GM15510 (cell line): Measurements from ENCODE around the gene IL7R.

Experiments
- POLR2A ChIP-seq: IDR thresholded peaks from 3 replicates; pipeline ENCODE4 v1.6.1; 2011; ENCODE audit warnings: borderline replicate concordance; ENCODE audit not compliant: insufficient read length; ENCODE audit errors: extremely low read depth

The IL7R gene

DNA sequence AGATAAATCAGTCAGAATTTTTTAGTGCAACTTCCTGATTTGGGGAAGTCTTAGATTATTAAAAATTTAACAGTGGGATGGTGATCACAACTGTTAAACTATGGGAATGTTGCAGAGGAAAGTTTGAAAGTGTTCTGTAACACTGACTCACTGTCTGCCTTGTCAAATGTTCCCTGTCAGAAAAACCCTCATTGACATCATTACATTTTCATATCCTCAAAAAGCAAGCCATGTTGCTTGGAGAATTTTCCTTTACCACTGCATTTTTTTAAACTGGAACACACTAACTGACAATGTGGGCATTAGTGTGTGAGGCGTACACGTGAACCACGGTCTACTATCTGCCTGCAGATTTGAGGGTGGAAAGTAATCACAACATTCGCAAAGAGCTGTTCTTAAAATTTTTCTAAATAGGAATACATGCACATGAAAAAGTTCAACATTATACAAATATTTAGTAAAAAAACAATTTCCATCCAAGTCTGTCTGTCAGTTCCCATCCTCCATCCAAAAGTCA, 28.6 kb upstream of the IL7R start:
- TF ChIP-seq POLR2A: no peak

DNA sequence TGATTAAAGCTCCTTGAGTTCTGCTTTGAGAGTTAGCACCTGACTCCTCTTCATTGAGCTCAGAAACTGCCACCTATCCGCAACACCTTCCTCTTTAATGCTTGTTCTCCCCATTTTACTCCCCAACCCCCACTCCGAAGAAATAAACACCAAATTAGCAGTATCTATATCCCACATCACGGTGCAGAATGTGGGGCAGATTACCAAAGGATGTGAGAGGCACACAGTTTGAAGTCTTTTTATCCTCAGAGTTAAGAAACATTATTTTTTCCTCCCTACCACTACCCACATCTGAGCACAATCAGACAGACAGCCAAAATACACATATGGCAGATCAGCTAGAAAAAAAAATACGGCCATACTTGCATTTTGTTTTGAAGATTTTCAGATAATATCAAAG, 26.1 kb upstream of the IL7R start:
- TF ChIP-seq POLR2A: no peak

DNA sequence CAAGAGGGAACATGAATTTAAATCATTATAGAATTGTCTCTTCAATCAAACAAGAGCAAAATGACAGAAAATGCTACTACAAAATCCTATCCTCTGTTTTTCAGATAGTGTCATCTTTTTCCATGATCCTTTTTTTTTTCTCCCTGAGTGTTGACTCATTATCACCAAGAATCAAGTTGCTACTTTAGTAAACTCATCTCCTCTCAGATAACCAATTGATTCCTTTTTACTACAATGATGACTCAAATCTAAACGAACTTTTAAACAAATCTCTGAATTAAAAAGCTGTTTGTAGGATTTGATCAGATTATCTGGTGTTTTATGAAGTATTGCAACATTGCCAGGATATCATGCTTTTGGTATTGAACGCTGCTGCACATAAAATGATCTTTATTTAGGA, 23.9 kb upstream of the IL7R start:
- no peak for TF ChIP-seq POLR2A

GRCh38 chr5:35833224-35833623, 23.5 kb upstream of the IL7R start:
- no peak for TF ChIP-seq POLR2A

- TF ChIP-seq POLR2A: no peak
Measured at GRCh38 chr5:35835796-35836742, 20.6 kb upstream of the IL7R start.

GRCh38 chr5:35838370-35839042, 18.2 kb upstream of the IL7R start:
- no peak for TF ChIP-seq POLR2A

DNA sequence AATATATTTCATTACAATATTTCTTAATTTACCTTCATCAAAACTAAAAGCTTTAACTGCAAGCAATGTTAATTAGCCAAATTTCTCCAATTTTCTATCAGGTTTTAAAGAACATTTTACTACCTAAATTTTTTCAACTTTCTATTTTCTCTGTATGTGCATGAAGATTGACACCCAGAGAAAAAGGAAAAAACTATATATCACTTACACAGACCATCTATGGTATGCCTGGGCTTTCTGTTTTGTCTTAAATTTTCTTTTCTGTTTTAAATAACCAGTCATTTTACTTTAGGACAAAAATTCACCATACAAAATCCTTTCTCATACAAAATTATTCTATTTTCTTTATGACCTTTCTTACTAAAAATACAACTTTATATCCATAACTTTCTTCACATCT, 13.8 kb upstream of the IL7R start:
- TF ChIP-seq POLR2A: no peak

DNA sequence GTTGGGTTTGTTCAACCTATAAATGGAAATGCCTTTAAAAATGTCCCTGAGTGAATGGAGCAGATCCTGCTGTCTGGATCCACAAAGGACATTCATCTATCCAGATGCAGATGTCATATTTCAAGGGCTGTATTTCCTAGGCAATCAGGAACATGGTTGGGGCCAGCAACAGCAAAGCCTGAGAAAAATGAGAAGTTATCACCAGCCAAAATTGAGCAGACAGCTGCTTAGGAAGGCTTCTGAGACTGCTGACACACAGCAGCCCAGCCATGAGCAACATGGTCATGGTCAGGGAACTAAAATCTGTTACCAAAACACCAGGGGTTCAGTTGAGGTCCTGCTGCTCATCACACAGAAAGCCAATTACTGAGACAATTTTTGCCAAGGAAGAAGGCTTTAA, 9.2 kb upstream of the IL7R start:
- no peak for TF ChIP-seq POLR2A

DNA sequence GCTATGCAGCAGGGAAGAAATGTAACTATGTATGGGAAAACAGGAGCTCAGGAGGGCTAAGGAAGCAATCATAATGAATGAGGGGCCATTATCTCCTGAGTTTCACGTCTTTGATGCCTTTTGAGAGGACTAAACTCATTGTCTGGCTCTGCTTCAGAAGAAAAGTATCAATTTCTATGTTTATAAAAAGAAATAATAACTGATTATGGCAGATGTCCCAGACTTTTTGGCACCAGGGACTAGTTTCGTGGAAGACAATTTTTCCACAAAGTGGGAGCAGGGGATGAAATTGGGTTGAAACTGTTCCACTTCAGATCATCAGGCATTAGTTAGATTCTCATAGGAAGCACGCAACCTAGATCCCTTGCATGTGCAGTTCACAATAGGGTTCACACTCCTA, 8.7 kb upstream of the IL7R start:
- no peak for TF ChIP-seq POLR2A

GRCh38 chr5:35849860-35850259, 6.8 kb upstream of the IL7R start:
- TF ChIP-seq POLR2A: no peak

- TF ChIP-seq POLR2A: no peak
Measured at GRCh38 chr5:35850967-35851680, 5.6 kb upstream of the IL7R start.

DNA sequence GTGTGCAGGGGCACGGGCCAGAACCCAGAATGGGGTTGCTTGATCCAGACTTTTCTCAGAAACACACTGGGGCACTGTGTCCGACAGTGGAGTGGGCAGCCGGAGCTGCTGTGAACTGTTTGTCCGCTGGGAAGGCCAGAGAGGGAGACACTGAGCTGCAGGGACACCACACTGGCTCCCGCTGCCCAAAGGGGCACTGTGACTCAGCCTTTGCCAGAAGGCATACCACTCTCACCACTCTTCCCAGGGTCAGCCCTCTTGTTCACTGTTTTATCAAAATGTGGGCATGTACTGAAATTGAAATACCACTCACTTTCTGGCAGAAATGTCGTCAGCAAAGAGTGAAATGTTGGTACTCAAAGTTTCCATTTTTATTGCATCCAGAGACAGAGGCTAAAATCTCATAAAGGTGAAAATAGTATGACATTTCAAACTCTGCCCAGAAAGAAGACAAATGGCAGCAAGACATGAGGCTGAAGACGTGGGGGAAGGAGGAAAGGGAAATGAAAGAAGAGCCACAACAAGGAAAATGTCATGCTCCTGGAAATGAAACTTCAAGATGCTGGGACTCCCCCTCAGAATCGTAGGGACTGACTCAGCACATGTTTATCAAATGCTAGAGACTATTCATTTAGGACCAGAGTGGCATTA, 4.5 kb upstream of the IL7R start:
- TF ChIP-seq POLR2A: no peak

DNA sequence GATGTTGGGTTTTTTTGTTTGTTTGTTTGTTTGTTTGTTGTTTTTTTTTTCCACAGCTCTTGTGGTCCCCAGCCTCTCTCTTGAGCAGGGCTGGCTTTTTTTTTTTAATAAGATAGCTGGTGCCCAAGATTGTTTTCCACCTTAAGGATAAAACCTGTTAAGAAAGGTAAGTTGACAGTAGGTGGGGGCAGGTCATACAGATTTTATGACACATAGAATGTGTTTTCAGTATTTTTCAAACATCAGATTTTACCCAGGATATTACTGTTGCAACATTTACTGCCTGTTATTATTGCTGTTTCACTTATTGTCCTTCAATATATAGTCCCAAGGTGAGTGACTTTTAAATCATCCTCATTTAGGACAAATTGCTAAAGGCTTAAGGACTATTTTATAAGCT, 3.9 kb upstream of the IL7R start:
- no peak for TF ChIP-seq POLR2A

DNA sequence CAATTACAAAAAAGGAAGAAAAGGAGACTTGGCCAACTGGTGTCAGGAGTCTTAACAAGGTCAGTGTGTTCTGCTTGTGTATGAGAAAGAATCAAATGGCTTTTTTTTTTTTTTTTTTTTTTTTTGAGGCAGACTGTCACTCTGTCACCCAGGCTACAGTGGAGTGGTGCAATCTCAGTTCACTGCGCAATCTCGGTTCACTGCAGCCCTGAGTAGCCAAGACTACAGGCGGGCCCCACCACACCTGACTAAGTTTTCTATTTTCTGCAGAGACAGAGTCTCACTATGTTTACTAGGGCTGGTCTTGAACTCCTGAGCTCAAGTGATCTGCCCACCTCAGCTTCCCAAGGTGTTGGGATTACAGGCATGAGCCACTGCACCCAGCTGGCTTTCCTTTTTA, 3.1 kb upstream of the IL7R start:
- no peak for TF ChIP-seq POLR2A

DNA sequence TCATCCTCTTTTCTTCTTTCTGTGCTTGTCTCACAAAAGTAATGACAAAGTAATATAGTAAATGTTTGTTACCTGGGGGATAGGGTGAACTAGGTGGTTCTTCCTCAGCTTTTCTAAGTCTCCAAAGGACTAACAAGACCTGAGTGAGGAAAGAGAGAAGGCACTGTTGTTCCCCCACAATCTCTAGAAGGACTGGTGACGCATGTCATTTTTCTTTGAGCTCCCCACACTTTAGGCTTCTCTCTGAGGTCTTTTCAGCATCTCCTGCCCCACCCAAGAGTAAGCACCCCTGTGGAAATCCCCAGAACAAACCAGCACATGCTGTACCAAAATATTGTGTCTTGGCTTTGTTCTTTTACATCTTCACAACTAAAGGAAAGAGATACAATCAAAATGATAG, 2.4 kb upstream of the IL7R start:
- no peak for TF ChIP-seq POLR2A
